ENCODE results near the gene IL37. TPM values are rescaled to one million over a fixed set of nuclear protein-coding genes. Genes with fewer than 3 reads are reported as not detected.

The IL37 gene
- total and polyA plus RNA-seq, 2 donors from 2014 or later, result not detected

DNA sequence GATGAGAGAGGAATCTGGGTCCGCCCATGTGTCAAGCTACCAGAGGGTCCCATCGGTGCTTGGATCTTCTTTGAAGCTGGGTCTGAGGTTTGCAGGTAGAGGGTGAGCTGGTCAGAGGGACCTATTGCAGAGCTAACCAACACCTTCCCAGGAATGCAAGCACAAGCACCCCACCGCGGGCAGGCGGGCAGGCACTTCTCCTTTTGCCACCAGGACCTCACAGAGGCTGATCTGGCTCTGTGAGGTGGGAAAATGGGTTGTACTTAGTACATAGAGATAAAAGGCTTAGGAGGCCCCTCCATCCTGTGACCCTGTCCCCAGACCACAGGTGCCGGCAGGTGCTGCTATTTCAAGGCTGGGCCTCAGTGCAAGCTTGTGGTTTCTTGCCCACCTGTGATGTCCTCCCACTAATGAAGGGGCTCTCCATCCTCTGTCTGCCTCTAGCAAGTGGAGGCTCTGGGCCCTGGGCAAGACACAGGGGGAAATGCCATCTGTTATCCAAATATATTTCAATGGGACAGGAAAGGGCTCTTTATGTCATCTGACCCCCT, 31.4 kb upstream of the IL37 start:
- intact Hi-C loops (cut with DNase I), result no loop called here
- no peaks in the 10 kb centered on the region for H3K36me3 ChIP-seq (ENCODE audit: control insufficient read depth in 2 of 3, insufficient read depth in 3 of 3, low read length in 3 of 3)
- FAIRE-seq (no peak), DNase-seq (no peak)
- H3K27ac ChIP-seq (ENCODE audit: low read depth in 2 of 2, low read length in 2 of 2), result no peak overlapping the region
- TF ChIP-seq, protein P1, sequence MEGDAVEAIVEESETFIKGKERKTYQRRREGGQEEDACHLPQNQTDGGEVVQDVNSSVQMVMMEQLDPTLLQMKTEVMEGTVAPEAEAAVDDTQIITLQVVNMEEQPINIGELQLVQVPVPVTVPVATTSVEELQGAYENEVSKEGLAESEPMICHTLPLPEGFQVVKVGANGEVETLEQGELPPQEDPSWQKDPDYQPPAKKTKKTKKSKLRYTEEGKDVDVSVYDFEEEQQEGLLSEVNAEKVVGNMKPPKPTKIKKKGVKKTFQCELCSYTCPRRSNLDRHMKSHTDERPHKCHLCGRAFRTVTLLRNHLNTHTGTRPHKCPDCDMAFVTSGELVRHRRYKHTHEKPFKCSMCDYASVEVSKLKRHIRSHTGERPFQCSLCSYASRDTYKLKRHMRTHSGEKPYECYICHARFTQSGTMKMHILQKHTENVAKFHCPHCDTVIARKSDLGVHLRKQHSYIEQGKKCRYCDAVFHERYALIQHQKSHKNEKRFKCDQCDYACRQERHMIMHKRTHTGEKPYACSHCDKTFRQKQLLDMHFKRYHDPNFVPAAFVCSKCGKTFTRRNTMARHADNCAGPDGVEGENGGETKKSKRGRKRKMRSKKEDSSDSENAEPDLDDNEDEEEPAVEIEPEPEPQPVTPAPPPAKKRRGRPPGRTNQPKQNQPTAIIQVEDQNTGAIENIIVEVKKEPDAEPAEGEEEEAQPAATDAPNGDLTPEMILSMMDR (IDR thresholded peaks at IDR 0.05; ENCODE audit: borderline replicate concordance, extremely low read depth, insufficient read depth), result no peak
- no peak overlapping the region for H3K9ac ChIP-seq (ENCODE audit: low read length in 3 of 3)
- H3K4me1 ChIP-seq (ENCODE audit: control insufficient read depth in 2 of 3, insufficient read depth in 2 of 3, low read depth in 1 of 3, low read length in 3 of 3), result no peaks in the 10 kb centered on the region
- no peaks in the 10 kb centered on the region for H3K27me3 ChIP-seq (ENCODE audit: control insufficient read depth, insufficient read depth, low read length)
- H3K9me3 ChIP-seq (ENCODE audit: control insufficient read depth in 2 of 3, insufficient read depth in 1 of 3, low read length in 3 of 3), result no peaks in the 10 kb centered on the region
- H3K4me3 ChIP-seq (ENCODE audit: low read length in 3 of 3), result no peak overlapping the region

DNA sequence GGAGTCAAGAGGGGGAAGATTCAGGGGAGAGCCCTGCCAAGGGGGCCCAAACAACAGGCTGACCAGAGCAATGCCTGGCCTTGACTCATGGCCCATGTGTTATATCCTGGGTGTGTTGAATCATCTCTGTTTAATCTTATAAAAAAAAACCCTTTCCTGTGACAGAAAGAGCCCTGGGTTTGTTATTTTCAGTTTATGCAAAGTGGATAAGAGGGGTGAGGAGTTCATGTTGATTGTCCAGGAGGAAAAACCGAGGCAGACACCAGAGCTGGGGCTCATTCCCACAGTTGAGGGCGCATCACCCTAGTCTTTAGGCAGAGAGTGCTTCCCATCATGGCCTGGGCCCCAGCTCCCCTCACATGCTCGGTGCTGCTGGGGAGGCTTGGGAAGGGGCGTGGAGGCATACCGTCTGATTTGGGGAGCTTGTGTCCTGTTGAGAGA, 30.9 kb upstream of the IL37 start:
- Histone ChIP-seq H3K9me3 (ENCODE audit: control insufficient read depth in 2 of 3, insufficient read depth in 1 of 3, low read length in 3 of 3) (no peaks in the 10 kb centered on the region), H3K27me3 (ENCODE audit: control insufficient read depth, insufficient read depth, low read length) (no peaks in the 10 kb centered on the region), H3K36me3 (ENCODE audit: control insufficient read depth in 2 of 3, insufficient read depth in 3 of 3, low read length in 3 of 3) (no peaks in the 10 kb centered on the region), H3K9ac (ENCODE audit: low read length in 3 of 3) (no peak overlapping the region), H3K4me1 (ENCODE audit: control insufficient read depth in 2 of 3, insufficient read depth in 2 of 3, low read depth in 1 of 3, low read length in 3 of 3) (no peaks in the 10 kb centered on the region), H3K4me3 (ENCODE audit: low read length in 3 of 3) (no peak overlapping the region), H3K27ac (ENCODE audit: low read depth in 2 of 2, low read length in 2 of 2) (no peak overlapping the region)
- intact Hi-C loops (cut with DNase I), result no loop called here
- TF ChIP-seq, protein P1 (IDR thresholded peaks at IDR 0.05; ENCODE audit: borderline replicate concordance, extremely low read depth, insufficient read depth), result no peak
- FAIRE-seq, result no peak
- no peak for DNase-seq

DNA sequence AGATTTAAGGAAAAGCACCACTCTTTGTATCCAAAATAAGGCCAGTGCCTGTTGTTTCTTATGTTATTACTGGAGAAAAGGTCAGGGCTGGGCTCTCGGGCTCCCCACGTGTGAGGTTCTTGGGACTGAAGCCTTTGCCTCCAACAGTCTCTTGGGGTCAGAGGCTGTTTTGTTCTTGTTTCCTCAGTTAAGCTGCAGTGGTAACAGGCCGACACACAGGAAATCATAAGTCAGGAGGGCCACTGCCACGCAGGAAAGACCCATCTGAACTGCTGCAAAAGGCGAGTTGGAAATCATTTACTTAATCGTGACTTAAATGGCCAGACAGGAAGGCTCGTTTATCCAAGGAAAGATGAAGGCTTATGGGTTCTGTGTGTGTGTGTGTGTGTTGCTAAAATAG, 30.3 kb upstream of the IL37 start:
- TF ChIP-seq, protein P1 (IDR thresholded peaks at IDR 0.05; ENCODE audit: borderline replicate concordance, extremely low read depth, insufficient read depth), result no peak
- H3K9ac ChIP-seq (ENCODE audit: low read length in 3 of 3), result no peak overlapping the region
- no peak overlapping the region for H3K27ac ChIP-seq (ENCODE audit: low read depth in 2 of 2, low read length in 2 of 2)
- intact Hi-C loops (cut with DNase I), result no loop called here
- no peaks in the 10 kb centered on the region for H3K9me3 ChIP-seq (ENCODE audit: control insufficient read depth in 2 of 3, insufficient read depth in 1 of 3, low read length in 3 of 3)
- no peaks in the 10 kb centered on the region for H3K4me1 ChIP-seq (ENCODE audit: control insufficient read depth in 2 of 3, insufficient read depth in 2 of 3, low read depth in 1 of 3, low read length in 3 of 3)
- no peaks in the 10 kb centered on the region for H3K27me3 ChIP-seq (ENCODE audit: control insufficient read depth, insufficient read depth, low read length)
- FAIRE-seq, result no peak
- no peak for DNase-seq
- no peak overlapping the region for H3K4me3 ChIP-seq (ENCODE audit: low read length in 3 of 3)
- H3K36me3 ChIP-seq (ENCODE audit: control insufficient read depth in 2 of 3, insufficient read depth in 3 of 3, low read length in 3 of 3), result no peaks in the 10 kb centered on the region
